Activated T-cell treated with anti-CD3 and anti-CD28 coated beads, Interleukin-2, amount 50 U/mL, for 48 hours (primary cell): ENCODE measurements around the gene MRPS11.
"Not testable (repeated sequence)": the region's sequence is repeated elsewhere in the genome, so short reads cannot be mapped to it uniquely, and the experiment has no call there.

Source experiments
- DNase-seq, 2 experiments: peaks; one replicate each; pipeline ENCODE4 v3.0.0-alpha.2; 2020

Gene MRPS11

GRCh38 chr15:88497109-88497765 lies 29.7 kb downstream of the MRPS11 start:
- no peak for DNase-seq

DNA sequence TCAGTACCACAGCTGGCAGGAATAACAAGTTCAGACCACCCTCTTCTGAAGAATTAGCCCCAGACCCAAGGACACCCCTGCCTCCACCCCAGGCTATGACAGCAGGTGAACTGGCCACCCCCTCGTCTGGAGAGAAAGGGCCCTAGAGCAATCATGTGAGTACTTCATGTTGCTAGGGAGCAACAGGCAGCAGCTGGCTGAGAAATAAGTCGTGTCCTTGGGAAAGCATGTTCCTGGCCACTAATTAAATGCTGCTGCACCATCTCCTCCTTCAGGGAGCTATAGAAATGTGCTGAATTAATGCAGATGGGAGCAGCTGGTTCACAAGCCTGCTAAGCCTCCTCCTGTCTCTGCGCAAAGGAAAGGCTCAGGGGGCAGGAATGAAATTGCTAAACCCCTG lies 31.5 kb downstream of the MRPS11 start:
- no peak for DNase-seq

- no peak for DNase-seq
Observed at GRCh38 chr15:88504445-88504844, 36.9 kb downstream of the MRPS11 start.

DNA sequence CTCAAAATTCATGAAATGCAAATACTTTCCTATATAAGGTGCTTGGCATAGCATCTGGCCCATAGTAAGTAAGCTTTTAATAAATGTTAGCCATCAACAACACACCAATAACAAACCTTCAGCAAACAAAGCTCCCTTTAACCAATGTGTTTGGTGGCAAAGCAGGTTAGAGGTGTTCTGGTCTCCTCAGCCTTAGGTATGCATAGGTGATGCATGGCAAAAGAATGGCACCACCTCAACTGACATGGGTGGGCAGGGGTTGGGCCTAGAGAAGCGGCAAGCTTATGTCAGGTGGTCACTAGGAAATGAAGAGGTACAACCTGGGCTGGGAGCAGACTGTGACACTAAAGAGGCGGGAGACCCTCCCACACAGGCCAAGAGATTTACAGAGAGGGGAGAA lies 38.2 kb downstream of the MRPS11 start:
- DNase-seq, result no peak

GRCh38 chr15:88506628-88507027 lies 39.1 kb downstream of the MRPS11 start:
- DNase-seq, result no peak

DNA sequence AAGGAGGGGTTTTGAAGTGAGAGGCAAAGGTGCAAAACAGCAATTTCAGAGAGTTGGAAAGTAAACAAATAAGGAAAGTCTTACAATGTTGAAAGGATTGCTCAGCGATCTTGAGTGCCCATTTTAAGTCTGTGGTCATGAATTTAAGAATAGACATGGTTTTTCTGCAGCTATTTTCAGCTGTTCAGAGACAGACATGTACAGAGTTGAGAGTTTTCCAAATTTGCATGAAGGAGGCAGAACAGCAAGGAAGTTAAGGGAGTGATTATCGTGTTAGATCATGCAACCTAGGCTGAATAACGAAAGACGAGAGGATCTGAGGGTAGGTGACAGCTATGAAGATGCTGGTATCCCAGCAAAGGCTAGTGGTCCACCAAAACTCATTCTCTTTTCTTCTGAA lies 41.8 kb downstream of the MRPS11 start:
- DNase-seq, result no peak

DNA sequence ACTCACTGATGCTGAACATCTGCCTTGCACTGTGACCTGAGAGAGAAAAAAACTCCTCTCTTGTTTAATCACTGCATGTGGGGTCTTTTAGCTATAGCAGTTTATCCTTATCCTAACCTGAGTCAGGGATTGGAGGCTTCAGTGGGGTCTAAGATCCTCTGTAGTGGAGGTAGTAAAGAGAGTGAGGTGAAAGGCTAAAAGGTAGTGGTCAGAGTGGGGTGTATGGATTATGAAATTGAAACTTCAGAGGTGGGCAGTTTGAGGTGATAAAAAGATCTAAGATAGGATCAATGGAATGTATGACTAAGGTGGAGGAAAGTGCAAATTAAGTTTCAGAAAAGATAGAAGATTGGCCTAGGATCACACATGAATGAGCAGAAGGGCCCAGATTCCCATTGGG lies 42.5 kb downstream of the MRPS11 start:
- DNase-seq, result no peak

- DNase-seq, result no peak
Observed at GRCh38 chr15:88511161-88511560, 43.7 kb downstream of the MRPS11 start.

GRCh38 chr15:88512078-88512477 lies 44.6 kb downstream of the MRPS11 start:
- no peak for DNase-seq

GRCh38 chr15:88512601-88513000 lies 45.1 kb downstream of the MRPS11 start:
- DNase-seq, result no peak

- DNase-seq, result no peak
Observed at GRCh38 chr15:88513195-88513594, 45.7 kb downstream of the MRPS11 start.

GRCh38 chr15:88518903-88519302 lies 51.4 kb downstream of the MRPS11 start:
- no peak for DNase-seq

DNA sequence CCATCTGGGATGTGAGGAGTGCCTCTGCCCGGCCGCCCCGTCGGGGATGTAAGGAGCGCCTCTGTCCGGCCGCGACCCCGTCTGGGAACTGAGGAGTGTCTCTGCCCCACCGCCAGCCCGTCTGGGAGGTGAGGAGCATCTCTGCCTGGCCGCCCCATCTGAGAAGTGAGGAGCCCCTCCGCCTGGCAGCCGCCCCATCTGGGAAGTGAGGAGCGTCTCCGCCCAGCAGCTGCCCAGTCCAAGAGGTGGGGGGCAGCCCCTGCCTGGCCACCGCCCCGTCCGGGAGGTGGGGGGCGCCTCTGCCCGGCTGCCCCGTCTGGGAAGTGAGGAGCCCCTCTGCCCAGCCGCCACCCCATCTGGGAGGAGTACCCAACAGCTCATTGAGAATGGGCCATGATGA lies 56.6 kb downstream of the MRPS11 start:
- not testable (repeated sequence) for DNase-seq

DNA sequence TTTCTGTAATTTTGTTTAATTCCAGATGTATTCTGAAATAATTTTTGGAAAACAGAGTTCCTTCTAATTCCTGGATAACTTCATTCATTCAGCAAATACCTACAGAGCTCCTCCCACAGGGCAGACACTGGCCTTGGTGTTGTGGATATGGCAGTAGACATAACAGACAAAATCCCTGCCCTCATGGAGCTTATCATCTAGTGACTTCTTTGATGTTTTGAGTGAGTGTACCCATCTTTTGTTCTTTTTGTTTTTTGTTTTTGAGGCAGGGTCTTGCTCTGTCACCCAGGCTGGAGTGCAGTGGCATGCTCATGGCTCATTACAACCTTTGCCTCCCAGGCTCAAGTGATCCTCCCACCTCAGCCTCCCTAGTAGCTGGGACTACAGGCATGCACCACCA lies 57.9 kb downstream of the MRPS11 start:
- DNase-seq, result no peak

GRCh38 chr15:88526247-88526879 lies 58.9 kb downstream of the MRPS11 start:
- no peak for DNase-seq

- DNase-seq, result no peak
Observed at GRCh38 chr15:88529021-88529630, 61.6 kb downstream of the MRPS11 start.
